SJSA1 (cell line): ENCODE data around the gene GPM6B. TPM values are rescaled to one million over a fixed set of nuclear protein-coding genes. Genes with fewer than 3 reads are reported as not detected.
"Not testable (repeated sequence)": the region's sequence is repeated elsewhere in the genome, so short reads cannot be mapped to it uniquely, and the experiment has no call there.

Experiments used
- DNase-seq, 2 experiments: peaks; one replicate each; pipeline ENCODE4 v3.0.0-alpha.2; 2015 to 2020; ENCODE audit warnings: low spot score in 2 of 2, low read depth in 1 of 2
- H3K27ac ChIP-seq: fragments of 250-450 bp; sonication (Bioruptor Pico); 2 replicates; pipeline ENCODE4 v1.5.1; 2020; ENCODE audit warnings: mild to moderate bottlenecking, moderate library complexity
- H3K27me3 ChIP-seq: fragments of 250-450 bp; sonication (Bioruptor Pico); replicated peaks from 2 replicates; pipeline ENCODE4 v1.5.1; 2020; ENCODE audit warnings: mild to moderate bottlenecking, moderate library complexity
- H3K36me3 ChIP-seq: fragments of 250-450 bp; sonication (Bioruptor Pico); 2 replicates; pipeline ENCODE4 v1.5.1; 2020; ENCODE audit warnings: mild to moderate bottlenecking
- H3K4me1 ChIP-seq: fragments of 250-450 bp; sonication (Bioruptor Pico); replicated peaks from 2 replicates; pipeline ENCODE4 v1.6.1; 2021; ENCODE audit warnings: mild to moderate bottlenecking
- H3K4me3 ChIP-seq: fragments of 250-450 bp; sonication (Bioruptor Pico); 2 replicates; pipeline ENCODE4 v1.5.1; 2020; ENCODE audit warnings: mild to moderate bottlenecking
- H3K9me3 ChIP-seq: fragments of 250-450 bp; sonication (Bioruptor Pico); replicated peaks from 2 replicates; pipeline ENCODE4 v1.5.1; 2020; ENCODE audit warnings: mild to moderate bottlenecking
- total RNA-seq: library from RNA; depleted of rRNA; stranded (reverse); fragments of >200 nt; shearing (Covaris generic); gene quantifications from 2 replicates; pipeline ENCODE4 v1.2.3, GENCODE V29; 2014

The GPM6B gene
- total RNA-seq, 1 experiment from 2014 or later = not detected

- DNase-seq = no peak
These were observed 66.1 kb downstream of the GPM6B start for GRCh38 chrX:13750812-13751211.

GRCh38 chrX:13750204-13750603 is 66.7 kb downstream of the GPM6B start:
- Histone ChIP-seq H3K9me3 (no peaks in the 10 kb centered on the region), H3K36me3 (peaks cover 5% of the 10 kb centered on the region; the same call in 1 of the 2 replicates), H3K4me3 (no peak overlapping the region), H3K27me3 (no peaks in the 10 kb centered on the region), H3K27ac (no peak overlapping the region), H3K4me1 (no peaks in the 10 kb centered on the region)
- no peak for DNase-seq

More at GRCh38 chrX:13750812-13751211, 66.1 kb downstream of the GPM6B start:
- Histone ChIP-seq H3K4me3 (no peak overlapping the region), H3K27ac (no peak overlapping the region), H3K4me1 (no peaks in the 10 kb centered on the region), H3K27me3 (no peaks in the 10 kb centered on the region), H3K36me3 (peaks cover 5% of the 10 kb centered on the region; the same call in 1 of the 2 replicates), H3K9me3 (no peaks in the 10 kb centered on the region)

- Histone ChIP-seq H3K27me3 (no peaks in the 10 kb centered on the region), H3K36me3 (peaks cover 5% of the 10 kb centered on the region; the same call in 1 of the 2 replicates), H3K9me3 (no peaks in the 10 kb centered on the region), H3K4me3 (no peak overlapping the region), H3K4me1 (no peaks in the 10 kb centered on the region), H3K27ac (no peak overlapping the region)
- DNase-seq = no peak
These were observed 68.4 kb downstream of the GPM6B start for GRCh38 chrX:13748486-13748885.

GRCh38 chrX:13747836-13748235 is 69.1 kb downstream of the GPM6B start:
- DNase-seq = peak in 1 of 2 experiments; percentile 14
- Histone ChIP-seq H3K27me3 (no peaks in the 10 kb centered on the region), H3K4me1 (no peaks in the 10 kb centered on the region), H3K36me3 (peaks cover 5% of the 10 kb centered on the region; the same call in 1 of the 2 replicates), H3K9me3 (no peaks in the 10 kb centered on the region), H3K27ac (no peak overlapping the region), H3K4me3 (no peak overlapping the region)

GRCh38 chrX:13742397-13743176 is 74.3 kb downstream of the GPM6B start:
- Histone ChIP-seq H3K4me3 (no peak overlapping the region), H3K27ac (no peak overlapping the region), H3K4me1 (no peaks in the 10 kb centered on the region), H3K27me3 (no peaks in the 10 kb centered on the region), H3K36me3 (peaks cover 6% of the 10 kb centered on the region), H3K9me3 (no peaks in the 10 kb centered on the region)
- DNase-seq = no peak

- DNase-seq = no peak
- Histone ChIP-seq H3K9me3 (no peaks in the 10 kb centered on the region), H3K36me3 (peaks cover 6% of the 10 kb centered on the region), H3K27ac (no peak overlapping the region), H3K4me1 (no peaks in the 10 kb centered on the region), H3K27me3 (no peaks in the 10 kb centered on the region), H3K4me3 (no peak overlapping the region)
These were observed 75.2 kb downstream of the GPM6B start for GRCh38 chrX:13741695-13742094.

GRCh38 chrX:13734278-13735172 is 82.4 kb downstream of the GPM6B start, which contains the start of the genes OFD1 and TRAPPC2:
Gene OFD1 (plus strand): TSS chrX:13734748. CDS start chrX:13735072, 324 bp downstream.
Gene TRAPPC2 (minus strand): TSS chrX:13734620. CDS start chrX:13719963, 14,657 bp downstream.
- Histone ChIP-seq H3K27me3 (no peaks in the 10 kb centered on the region), H3K4me1 (no peaks in the 10 kb centered on the region; the same call in 1 of the 2 replicates), H3K4me3 (peak within 1 kb of the TSS; percentile 73), H3K36me3 (peaks cover 3% of the 10 kb centered on the region; the same call in 1 of the 2 replicates), H3K9me3 (no peaks in the 10 kb centered on the region), H3K27ac (peak within 1 kb of the TSS; percentile 44)
- DNase-seq = peak; percentile 81 to 88

GRCh38 chrX:13733506-13733905 is 83.4 kb downstream of the GPM6B start:
- no peak overlapping the region for H3K27ac ChIP-seq
- H3K4me3 ChIP-seq = peak overlapping the region; percentile 73
- H3K9me3 ChIP-seq = no peaks in the 10 kb centered on the region
- no peak for DNase-seq
- H3K27me3 ChIP-seq = no peaks in the 10 kb centered on the region
- no peaks in the 10 kb centered on the region; the same call in 1 of the 2 replicates for H3K4me1 ChIP-seq
- peaks cover 3% of the 10 kb centered on the region; the same call in 1 of the 2 replicates for H3K36me3 ChIP-seq

- peaks cover 3% of the 10 kb centered on the region; the same call in 1 of the 2 replicates for H3K36me3 ChIP-seq
- no peak for DNase-seq
- H3K27ac ChIP-seq = no peak overlapping the region
- no peaks in the 10 kb centered on the region; the same call in 1 of the 2 replicates for H3K4me1 ChIP-seq
- H3K9me3 ChIP-seq = no peaks in the 10 kb centered on the region
- H3K27me3 ChIP-seq = no peaks in the 10 kb centered on the region
- H3K4me3 ChIP-seq = no peak overlapping the region
These were observed 84.4 kb downstream of the GPM6B start for GRCh38 chrX:13732246-13733067.

GRCh38 chrX:13730523-13730922 is 86.4 kb downstream of the GPM6B start:
- not testable (repeated sequence) for H3K9me3 ChIP-seq, H3K27ac ChIP-seq, H3K4me1 ChIP-seq, H3K4me3 ChIP-seq, H3K27me3 ChIP-seq, H3K36me3 ChIP-seq, DNase-seq

GRCh38 chrX:13726583-13726982 is 90.3 kb downstream of the GPM6B start:
- H3K36me3 ChIP-seq, H3K27ac ChIP-seq, H3K4me3 ChIP-seq: not testable (repeated sequence)

GRCh38 chrX:13724878-13725277 is 92.0 kb downstream of the GPM6B start:
- H3K36me3 ChIP-seq, DNase-seq, H3K4me1 ChIP-seq, H3K27ac ChIP-seq, H3K4me3 ChIP-seq, H3K27me3 ChIP-seq, H3K9me3 ChIP-seq: not testable (repeated sequence)

More at GRCh38 chrX:13726583-13726982, 90.3 kb downstream of the GPM6B start:
- not testable (repeated sequence) for H3K27me3 ChIP-seq, DNase-seq, H3K4me1 ChIP-seq, H3K9me3 ChIP-seq
